HG02938 (cell line): ENCODE data around the gene ARID4A.
"Not testable (repeated sequence)": the region's sequence is repeated elsewhere in the genome, so short reads cannot be mapped to it uniquely, and the experiment has no call there.

ENCODE experiments used
- ATAC-seq: cut with Tn5 transposase; IDR thresholded peaks from one replicate; pipeline ENCODE4 v1.9.1; 2021; ENCODE audit warnings: mild to moderate bottlenecking, moderate library complexity; ENCODE audit not compliant: unreplicated experiment

Gene ARID4A

DNA sequence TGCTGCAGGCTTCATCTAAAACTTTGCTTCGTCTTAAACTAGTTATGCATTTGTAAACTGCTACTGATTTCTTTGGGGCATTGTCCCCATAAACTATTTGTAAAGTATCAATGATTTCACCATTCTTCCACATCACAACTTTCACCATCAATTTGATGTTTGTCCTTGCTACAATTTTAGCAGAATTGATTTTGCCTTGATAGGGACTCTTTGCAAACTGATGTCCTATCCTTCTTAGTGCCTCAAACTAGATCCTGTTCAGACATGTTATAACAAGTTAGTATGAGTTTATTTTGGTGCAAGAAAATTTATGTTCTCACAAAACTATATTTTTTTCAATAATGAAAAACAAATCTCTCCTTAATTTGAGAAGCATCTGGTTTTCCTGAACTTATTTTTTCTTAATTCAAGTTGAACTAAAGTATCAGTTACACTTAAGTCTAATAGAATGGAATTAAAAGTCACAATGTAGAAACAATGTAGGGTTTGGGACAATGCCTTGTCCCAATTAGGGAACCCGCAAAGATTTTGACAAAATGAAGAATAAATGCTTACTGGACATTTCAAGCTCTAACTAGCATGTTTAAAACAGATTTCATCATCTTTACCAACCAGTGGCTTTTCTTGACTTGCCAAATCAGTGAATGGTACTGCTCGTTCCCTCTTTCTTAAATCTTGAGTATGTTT, 10.1 kb upstream of the ARID4A start:
- ATAC-seq: no peak

DNA sequence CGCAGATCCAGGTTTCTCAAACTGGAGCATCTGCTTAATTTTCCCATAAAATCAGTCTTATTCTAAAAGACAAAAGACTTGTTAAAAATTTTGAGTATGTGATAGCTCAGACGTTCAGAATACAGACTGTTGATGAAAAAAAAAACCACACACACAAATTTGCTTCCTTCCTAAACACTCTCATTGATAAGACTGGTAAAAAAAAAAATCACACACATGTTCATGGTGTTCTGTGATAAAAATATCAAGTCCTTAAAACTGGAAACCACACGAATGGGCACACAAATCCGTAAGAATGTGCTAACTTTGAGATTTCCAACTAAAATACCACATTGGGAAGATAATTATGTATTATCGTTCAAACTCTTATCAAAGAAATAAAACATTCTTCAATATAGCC, 6.7 kb upstream of the ARID4A start:
- no peak for ATAC-seq

DNA sequence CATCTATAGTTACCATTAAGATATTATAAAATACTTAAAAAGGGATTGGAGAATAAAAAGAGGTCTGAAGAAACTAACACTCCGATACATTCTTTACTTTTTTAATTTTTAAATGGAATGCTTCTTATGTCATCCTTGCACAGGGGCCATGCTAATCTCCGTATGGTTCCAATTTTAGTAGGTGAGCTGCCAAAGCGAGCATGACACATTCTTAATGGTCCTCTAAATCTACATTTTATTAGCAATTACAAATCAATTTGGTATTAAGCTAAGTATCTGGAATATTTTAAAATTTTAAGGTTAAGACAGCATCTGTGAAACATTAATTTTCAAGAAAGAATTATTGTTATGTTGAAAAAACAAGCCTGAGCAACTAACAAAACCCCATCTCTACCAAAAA, 6.2 kb upstream of the ARID4A start:
- ATAC-seq: no peak

DNA sequence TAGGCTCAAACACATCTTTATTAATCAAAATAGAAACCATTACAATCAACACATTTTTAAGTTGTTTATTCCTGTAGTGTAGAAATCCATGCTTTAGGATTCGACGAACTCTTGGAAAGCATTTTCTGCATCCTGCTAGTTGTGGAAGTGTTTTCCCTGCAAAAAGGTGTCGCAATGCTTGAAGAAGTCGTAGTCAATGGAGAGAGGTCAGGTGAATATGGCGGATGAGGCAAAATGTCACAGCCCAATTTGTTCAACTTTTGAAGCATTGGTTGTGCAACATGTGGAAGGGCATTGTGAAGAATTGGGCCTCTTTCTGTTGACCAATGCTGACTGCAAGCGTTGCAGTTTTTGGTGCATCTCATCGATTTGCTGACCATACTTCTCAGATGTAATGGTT, 4.2 kb upstream of the ARID4A start:
- ATAC-seq: no peak

DNA sequence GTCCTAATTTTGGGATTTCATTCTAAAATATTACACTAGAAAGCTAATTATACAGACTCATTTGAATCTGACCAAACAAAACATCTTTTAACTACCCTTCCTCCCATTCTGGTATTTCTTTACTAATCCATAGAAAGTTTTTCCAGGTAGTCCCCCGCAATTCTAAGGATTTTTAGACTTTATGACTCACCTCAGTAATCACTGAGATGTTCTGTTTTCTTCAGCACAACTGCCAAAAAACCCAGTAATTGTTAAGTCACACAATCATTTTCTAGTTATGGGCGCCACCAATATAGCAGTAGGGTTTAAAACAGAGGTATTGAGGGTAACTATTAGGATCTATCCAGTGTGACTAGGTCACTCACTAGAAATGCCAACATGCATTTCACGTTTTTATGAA, 1.6 kb upstream of the ARID4A start:
- ATAC-seq: no peak

DNA sequence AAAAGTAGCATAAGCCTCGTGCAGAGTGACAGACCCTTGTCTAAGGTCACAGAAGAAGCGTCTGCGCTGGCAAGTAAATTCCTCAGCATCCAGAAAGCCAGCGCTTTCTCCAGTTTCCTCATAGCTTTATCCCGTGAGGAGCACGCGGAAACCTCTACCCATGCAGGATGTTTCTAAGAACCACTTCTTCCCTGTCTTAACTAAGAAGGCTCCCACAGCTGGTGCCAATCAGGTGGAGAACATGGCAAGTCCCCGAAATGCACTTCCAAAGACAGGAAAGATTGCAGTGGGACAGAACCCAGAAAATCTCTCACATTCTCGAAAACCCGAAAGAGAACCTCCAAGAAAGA, 968 bp upstream of the ARID4A start:
- ATAC-seq: peak; percentile 1

DNA sequence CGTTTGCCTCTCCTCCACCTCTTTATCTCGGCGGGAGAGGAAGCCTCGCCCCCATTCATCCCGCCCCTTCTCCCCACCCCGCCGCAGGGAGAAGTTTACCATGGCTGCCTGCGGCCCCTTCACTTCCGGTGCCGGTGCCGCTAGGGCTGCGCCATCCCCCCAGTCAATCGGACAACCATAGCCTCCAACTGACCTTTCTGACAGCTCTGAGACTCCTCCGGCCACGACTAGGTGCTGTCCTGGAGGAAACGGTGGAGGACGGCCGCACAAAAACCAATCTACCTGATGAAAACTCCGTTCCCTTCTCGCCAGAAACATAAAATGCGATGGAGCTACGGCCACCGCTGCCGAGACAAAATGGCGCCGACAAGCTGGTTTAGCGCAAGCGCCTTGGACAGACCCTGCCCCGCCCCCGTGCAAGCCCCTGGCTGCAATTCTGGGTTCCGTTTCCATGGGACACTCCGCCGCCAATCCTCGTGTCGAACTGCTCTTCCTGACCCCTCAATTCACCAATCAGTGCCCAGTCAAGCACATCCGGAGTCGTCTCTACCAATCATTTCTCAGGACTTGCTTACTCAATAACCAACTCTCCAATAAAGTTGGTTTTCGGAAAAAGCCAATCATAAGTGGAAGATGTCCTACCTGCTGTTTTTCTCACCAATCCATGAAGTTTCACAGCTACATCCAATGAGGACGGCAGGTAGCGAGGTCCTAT, 436 bp upstream of the ARID4A start:
- ATAC-seq: peak; percentile 88

DNA sequence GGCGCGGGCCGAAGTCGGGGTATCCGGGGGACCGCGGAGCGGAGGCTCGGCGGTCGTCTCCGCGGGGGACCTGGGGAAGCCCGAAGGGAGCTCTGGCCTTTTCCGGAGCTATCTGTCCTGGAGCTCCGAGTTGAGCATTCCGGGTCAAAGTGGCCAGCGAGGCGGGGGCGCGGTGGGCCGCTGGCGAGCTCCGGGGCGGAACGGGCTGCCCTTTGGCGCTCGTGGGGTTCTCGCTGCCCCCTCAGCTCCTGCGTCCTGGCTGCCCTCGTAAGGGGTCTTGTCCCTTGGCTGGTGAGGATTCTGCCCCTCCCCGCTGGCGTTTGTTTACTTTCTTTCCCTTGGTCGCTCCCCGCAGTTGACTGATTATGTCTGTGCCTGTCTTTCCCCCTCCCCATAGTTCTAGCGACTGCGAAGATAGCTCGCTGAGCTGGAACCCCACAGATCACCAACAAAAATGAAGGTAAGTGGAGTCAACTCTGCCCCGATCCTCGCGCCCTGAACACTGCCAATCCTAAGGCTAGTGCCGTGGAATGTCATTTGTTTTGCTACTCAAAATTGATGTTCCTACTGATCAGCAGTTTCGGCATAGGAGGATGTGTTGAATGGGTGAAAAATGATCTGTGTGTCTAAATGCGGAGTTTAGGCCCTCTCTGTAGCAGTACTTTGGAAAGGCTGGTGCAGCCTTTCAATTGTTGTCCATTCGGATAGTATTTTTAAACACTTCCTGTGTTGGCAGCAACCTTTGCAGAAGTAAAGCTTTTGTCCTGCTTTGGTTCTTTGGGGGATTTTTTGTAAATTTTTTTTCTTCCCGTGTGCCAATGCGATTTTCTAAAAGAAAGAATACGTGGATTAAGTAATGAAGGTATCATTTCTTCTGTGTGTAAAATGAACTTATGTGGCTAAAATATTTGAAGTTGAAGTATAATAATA, 1.3 kb downstream of the ARID4A start:
- no peak for ATAC-seq

DNA sequence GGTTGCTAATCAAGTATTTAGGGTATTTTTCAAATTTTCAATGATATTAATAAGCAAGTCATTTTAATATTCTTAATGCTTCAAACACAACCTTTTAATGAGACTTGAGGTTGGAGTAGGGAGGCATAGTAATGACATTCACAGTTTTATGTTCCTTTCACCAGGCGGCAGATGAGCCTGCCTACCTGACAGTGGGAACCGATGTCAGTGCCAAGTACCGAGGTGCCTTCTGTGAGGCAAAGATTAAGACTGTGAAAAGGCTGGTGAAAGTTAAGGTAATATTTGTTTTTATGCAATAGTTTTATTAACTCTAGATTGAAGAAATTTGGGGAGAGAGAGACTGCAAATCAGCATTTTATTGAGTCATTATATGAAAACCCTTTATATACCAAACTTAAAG, 3.1 kb downstream of the ARID4A start:
- no peak for ATAC-seq

DNA sequence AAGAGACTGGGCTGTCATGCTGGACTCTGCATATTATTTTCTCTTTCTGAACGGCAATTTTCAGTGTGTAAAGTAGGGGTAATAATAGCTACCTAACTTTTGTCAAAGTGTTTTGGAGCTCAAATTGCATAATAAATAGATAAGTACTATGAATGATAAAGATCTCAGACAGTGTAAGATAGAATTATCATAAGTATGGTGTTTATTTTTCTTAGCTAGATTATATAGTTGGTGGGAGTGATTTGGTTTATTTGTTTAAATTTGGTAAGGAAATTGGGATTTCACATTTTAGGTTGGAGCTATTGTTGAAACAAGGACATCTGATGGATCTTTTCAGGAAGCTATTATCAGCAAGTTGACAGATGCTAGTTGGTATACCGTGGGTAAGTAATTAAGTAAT, 7.4 kb downstream of the ARID4A start:
- no peak for ATAC-seq

DNA sequence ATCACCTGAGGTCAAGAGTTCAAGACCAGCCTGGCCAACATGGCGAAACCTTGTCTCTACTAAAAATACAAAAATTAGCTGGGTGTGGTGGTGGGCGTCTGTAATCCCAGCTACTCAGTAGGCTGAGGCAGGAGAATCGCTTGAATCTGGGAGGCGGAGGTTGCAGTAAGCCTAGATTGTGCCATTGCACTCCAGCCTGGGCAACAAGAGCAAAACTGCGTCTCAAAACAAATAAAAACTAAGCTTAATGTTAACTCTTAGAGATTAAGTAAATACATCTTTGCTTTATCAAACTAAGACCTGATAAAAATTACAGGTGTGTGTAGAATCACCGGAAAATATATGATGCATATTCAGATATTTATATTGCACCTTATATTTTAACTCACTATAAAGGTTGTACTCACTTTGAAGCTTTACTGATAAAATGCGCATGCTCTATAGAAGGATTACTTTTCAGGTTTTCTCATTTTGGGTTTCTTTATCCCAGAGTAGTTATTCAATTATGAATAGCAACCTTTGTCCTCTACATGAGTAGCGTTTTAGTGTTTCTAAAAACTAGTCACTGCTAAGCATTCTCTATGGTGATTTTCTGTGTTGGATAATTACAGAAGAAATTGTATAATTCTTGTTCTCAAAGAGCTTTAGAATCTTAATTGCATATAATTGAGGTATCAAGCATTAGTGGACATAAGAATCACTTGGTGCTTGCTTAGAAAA, 9.4 kb downstream of the ARID4A start:
- no peak for ATAC-seq

DNA sequence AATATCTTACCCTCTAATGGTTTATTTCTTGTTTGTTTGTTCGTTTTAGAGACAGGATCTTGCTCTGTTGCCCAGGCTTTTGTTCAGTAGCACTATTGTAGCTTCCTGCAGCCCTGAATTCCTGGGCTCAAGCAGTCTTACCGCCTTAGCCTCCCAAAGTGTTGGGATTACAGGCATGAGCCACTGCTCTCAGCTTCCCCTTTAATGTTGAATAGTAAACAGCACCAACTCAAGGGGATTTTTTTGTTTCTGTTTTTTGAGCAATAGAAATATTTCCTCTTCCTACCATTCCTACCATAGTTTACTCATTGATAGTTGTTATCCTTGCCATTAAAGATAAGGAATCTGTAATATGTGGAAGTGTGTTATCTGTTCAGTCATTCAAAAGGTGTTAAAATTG, 10.7 kb downstream of the ARID4A start:
- no peak for ATAC-seq

DNA sequence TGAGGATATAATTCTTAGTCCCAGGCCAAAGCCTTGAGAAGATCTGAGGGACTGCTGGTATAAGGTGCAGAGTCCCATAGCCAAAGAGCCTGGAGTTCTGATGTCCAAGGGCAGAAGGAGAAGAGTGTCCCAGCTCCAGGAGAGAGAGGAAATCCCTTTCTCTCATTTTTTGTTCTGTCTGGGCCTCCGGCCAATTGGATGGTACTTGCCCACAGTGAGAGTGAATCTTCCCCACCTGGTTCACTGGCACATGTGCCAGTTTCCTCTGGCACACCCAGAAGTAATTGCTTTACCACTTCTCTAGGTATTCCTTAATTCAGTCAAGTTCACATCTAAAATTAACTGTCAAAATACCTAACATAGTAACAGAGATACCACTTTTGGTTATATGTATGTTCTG, 15.3 kb downstream of the ARID4A start:
- no peak for ATAC-seq

DNA sequence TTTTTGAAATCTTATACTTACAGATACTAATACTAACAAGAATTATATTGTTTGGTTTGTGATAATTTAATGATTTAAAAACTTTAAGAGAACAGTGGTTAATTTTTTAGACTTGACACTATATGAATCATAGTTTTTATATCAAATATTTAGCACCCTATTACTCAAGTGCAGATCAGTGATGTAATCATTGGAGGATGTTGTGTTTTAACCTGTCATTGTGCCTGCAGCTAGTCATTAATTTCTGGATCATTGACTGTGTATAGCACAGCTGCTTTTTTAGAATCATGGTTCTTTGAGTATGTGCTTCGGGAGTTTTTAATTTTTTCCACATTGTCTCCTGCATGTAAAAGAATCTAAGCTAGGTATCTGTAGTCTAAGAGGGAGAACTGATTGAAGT, 17.3 kb downstream of the ARID4A start:
- no peak for ATAC-seq

DNA sequence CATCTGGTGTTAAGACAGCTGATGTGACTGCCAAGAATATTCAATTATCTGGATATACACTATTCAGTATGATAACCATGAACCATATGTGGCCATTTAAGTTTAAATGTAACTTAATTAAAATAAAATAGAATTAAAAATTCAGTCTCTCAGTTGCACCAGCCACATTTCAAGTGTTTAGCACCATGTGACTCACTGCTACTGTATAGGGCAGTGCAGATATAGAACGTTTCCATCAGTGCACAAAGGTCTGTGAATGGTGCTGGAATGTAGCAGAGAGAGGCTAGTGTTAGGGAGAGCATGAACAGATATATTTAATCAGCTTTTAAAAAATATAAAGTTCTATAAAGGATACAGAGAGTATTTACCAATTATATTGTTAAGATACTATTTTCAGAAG, 28.7 kb downstream of the ARID4A start:
- no peak for ATAC-seq

DNA sequence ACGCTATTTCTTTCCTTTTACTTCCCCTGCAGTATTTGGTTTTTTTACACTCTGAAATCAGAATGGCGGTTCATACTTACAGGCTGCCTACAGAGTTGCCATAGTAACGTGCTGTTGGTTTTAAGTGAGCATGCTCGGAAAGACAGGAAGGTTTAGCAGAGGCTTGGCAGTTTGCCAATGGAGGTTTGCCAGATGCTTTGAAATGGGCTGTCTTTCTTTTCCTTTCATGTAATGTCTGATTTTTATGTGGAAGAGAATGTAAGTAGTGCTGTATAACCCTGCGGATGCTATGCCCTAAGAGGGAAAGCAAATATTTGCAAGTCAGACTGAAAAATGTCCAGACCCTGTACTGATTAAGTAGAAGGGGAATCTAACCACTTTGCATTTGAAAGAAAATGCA, 32.8 kb downstream of the ARID4A start:
- ATAC-seq: peak; percentile 96

DNA sequence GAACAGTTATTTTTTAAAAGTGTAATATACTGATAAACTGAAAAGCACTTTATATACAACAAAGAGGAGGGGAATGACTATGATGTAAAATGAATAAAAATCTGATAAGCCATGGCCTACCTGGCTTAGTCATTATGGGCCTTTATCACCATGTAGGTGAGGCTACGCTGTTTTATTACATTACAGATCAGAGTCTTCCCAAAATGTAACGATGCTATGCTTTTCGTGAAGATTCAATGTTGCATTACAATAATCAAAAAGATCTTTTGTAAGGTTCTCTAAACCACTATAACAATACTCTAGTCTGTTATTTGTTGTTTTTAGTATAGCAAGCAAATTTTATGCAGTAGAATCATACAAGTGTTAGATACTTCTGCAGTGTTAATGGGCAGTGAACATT, 34.2 kb downstream of the ARID4A start:
- no peak for ATAC-seq

DNA sequence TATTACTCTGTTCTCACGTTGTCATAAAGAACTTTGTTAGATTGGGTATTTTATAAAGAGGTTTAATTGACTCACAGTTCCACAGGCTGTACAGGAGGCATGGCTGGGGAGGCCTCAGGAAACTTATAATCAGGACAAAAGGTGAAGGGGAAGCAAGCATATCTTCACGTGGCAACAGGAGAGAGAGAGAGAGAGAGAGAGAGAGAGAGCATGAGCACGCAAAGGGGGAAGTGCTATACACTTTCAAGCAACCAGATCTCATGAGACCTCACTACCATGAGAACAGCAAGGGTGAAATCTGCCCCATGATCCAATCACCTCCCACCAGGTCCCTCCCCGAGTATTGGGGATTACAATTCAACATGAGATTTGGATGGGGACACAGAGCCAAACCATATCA, 41.3 kb downstream of the ARID4A start:
- not testable (repeated sequence) for ATAC-seq

DNA sequence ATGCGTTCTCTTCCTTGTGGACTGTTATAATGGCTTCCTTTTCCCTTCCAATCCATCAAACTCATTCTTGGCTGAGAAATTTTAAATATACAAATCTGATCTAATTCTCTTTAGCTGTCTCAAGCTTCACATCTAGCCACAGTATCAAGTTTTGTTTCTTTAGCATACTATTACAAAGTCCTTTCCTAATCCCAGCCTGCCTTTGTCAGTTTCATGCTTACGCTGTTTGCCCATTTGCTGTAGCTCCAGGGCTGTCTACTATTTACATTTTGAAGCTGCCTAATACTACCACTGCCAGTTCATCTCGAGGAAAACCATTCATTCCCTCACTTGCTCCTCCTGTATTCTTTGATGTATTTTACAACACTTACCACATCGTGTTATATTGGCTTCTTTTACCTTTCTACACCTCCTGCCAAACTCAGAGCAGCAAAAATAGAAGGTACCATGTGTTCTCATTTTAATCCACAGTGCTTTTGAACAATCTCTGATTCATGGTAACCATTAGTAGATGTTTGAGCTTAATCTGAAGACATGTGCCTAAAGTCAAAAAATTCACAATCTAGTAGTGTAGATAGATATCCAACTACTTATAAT, 42.9 kb downstream of the ARID4A start:
- no peak for ATAC-seq

DNA sequence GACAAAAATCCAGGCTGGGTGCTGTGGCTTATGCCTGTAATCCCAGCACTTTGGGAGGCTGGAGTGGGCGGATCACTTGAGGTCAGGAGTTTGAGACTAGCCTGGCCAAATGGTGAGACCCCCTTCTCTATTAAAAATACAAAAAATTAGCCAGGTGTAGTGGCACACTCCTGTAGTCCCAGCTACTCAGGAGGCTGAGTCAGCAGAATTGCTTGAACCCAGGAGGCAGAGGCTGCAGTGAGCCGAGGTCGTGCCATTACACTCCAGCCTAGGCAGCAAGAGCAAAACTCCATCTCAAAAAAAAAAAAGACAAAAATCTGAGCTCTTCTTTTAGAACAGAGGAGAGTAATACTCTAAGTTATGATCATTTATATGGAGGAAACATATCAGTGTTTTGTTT, 45.2 kb downstream of the ARID4A start:
- not testable (repeated sequence) for ATAC-seq
